SK-N-DZ (cell line): ENCODE results near the gene NCOA3.
A peak's percentile ranks its signal among the peaks of the same experiment; 100 is the strongest.
"Not testable (repeated sequence)": the region's sequence is repeated elsewhere in the genome, so short reads cannot be mapped to it uniquely, and the experiment has no call there.

Experiments
- DNase-seq: peaks from one replicate; pipeline ENCODE4 v3.0.0-alpha.2; 2015; ENCODE audit warnings: low spot score

The NCOA3 gene

DNA sequence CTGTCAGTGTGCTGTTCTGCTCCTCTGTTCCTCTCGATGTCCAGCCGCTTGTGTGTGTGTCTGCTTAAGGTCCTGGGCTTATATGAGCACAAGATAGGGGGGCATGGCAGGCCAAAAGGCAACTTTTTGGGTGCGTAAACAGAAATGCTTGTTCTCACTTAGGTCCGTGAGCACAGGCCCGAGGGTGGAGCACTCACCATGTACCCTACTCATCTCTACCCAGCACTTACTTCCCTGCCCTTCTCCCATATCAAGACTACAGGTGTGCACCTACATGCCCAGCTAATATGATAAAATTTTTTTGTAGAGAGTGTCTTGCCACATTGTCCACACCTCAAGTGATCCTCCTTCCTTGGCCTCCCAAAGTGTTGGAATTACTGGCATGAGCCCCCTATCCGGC, 34.3 kb downstream of the NCOA3 start:
- no peak for DNase-seq

GRCh38 chr20:47540443-47541354, 39.0 kb downstream of the NCOA3 start:
- DNase-seq = no peak

GRCh38 chr20:47541355-47541922, 39.8 kb downstream of the NCOA3 start:
- DNase-seq = no peak

DNA sequence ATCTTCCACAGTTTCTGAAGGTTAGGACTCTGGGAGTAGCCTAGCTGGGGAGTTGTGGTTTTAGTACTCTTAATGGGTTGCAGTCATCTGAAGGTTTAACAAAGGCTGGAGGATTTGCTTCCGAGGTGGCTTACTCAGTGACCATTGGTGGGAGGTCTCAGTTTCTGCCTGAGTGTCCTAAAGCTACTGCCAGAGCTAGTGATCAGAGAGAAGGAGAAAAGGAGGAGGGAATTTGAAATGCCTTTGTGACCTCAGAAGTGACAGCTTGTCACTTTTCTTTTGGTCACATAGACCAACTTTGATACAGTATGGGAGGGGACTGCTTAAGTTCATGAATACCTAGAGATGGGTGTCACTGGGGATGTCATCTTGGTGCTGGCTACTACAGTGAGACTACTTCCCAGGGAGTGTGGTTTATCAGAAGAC, 41.3 kb downstream of the NCOA3 start:
- no peak for DNase-seq

GRCh38 chr20:47544240-47544639, 42.6 kb downstream of the NCOA3 start:
- DNase-seq = no peak

DNA sequence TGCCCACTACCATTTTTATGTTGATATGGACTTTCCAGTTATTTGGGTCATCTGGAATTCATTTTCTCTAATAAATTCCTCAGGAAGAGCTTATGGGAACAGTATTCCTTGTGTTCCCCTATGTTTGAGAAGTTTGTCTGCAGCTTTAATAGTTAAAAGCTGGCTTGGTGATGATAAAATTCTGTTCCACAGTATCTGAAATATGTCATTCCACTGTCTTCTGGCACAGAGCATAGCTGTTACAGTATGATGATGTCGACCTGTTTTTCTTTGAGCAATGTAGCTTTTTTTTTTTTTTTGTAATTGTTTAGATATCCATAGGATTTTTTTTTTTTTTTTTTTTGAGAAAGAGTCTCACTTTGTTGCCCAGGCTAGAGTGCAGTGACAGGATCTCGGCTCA, 43.2 kb downstream of the NCOA3 start:
- no peak for DNase-seq

GRCh38 chr20:47545499-47545898, 43.8 kb downstream of the NCOA3 start:
- no peak for DNase-seq

DNA sequence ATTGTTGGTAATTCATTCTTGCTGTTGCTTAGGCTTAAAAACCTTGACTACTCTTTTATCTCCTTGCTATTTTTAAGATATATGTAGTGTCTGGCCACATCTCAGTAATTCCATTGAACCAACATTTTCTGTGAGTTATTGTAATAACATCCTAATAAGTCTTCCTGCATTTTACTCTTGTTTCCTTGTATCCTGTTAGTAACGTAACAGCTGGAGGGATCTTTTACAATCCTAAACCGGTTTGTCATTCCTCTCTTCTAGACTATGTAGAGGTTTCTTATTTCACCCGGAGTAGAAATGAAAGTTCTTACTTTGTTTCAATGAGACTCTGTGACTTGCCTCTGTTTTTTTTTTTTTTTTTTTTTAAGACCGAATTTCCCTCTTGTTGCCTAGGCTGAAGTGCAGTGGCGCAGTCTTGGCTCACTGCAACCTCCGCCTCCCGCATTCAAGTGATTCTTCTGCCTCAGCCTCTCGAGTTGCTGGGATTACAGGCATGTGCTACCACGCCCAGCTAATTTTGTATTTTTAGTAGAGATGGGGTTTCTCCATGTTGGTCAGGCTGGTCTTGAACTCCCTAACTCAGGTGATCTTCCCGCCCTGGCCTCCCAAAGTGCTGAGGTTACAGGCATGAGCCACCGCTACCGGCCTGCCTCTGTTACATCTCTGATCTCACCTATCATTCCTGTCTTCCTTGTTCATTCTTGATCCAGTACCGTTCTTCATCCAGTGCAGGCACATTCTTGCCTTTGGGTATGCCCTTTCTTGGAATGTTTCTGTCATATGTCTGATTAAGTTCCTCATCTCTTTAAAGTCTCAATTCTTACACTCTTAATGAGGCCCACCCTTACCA, 44.7 kb downstream of the NCOA3 start:
- DNase-seq = no peak

- no peak for DNase-seq
Measured at GRCh38 chr20:47547034-47547387, 45.3 kb downstream of the NCOA3 start.

GRCh38 chr20:47549671-47550070, 48.0 kb downstream of the NCOA3 start:
- DNase-seq = no peak

DNA sequence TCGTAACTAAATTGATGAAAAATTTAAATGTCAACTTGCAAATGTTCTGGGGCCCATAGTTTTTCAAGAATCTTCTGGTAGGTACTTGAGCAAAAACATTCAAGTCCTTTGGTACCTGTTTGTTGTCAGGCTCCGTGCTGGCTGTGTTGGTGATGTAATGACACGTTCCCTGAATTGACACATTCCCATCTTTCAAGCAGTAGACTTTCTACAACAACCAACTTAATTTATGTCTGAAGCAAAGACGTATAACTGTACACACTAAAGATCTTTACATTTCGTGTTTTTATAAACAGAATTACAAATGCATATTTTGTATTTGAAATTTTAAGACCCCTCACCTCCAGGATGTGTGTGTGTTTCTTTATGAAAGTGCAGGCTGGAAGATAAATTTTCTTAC, 49.5 kb downstream of the NCOA3 start:
- peak; percentile 38 for DNase-seq

GRCh38 chr20:47551841-47552240, 50.2 kb downstream of the NCOA3 start:
- DNase-seq = peak; percentile 34

- no peak for DNase-seq
Measured at GRCh38 chr20:47552996-47553395, 51.3 kb downstream of the NCOA3 start.

GRCh38 chr20:47553594-47554235, 52.0 kb downstream of the NCOA3 start:
- not testable (repeated sequence) for DNase-seq

DNA sequence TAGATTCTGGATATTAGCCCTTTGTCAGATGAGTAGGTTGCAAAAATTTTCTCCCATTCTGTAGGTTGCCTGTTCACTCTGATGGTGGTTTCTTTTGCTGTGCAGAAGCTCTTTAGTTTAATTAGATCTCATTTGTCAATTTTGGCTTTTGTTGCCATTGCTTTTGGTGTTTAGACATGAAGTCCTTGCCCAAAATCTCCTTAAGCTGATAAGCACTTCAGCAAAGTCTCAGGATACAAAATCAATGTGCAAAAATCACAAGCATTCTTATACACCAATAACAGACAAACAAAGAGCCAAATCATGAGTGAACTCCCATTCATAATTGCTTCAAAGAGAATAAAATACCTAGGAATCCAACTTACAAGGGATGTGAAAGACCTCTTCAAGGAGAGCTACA, 52.6 kb downstream of the NCOA3 start:
- not testable (repeated sequence) for DNase-seq

GRCh38 chr20:47557218-47557617, 55.5 kb downstream of the NCOA3 start:
- DNase-seq = no peak

- DNase-seq = no peak
Measured at GRCh38 chr20:47557791-47558190, 56.1 kb downstream of the NCOA3 start.

GRCh38 chr20:47558295-47559066, 56.8 kb downstream of the NCOA3 start:
- no peak for DNase-seq

DNA sequence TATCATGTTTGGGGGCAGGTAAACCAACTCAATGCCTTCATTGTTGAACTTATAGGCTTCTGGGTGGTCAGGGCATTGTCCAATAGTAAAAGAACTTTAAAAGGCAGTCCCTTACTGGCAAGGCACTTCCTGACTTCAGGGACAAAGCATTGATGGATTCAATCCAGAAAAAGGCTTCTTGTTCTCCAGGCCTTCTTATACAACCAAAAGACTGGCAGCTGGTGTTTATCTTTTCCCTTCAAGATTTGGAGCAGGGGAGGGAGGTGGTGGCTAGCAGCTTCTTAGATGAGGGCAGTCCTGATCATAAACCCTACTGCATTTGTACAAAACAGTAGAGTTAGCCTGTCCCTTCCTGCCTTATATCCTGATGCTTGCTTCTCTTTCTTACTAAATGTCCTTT, 57.5 kb downstream of the NCOA3 start:
- DNase-seq = no peak

DNA sequence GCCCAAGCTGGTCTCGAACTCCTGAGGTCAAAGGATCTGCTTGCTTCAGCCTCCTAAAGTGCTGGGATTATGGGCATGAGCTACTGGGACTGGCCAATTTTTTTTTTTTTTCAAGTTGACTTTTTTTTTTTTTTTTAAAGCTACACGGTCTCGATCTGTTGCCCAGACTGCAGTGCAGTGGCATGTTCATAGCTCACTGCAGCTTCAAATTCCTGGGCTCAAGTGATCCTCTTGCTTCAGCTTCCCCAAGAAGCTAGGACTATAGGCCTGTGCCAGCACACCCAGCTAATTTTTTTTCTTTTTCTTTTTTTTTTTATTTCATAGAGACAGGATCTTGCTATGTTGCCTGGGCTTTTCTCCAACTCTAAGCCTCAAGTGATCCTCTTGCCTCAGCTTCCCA, 59.5 kb downstream of the NCOA3 start:
- no peak for DNase-seq
